HG03571 (cell line): Measurements from ENCODE around the gene ZNF146.
"Not testable (repeated sequence)": the region's sequence is repeated elsewhere in the genome, so short reads cannot be mapped to it uniquely, and the experiment has no call there.

Source experiments
- ATAC-seq: cut with Tn5 transposase; IDR thresholded peaks from one replicate; pipeline ENCODE4 v1.9.1; 2021; ENCODE audit not compliant: unreplicated experiment

ZNF146 gene

GRCh38 chr19:36269295-36269694 is 54.4 kb downstream of the ZNF146 start:
- ATAC-seq: not testable (repeated sequence)
